ENCODE results near the gene MACROD2.

DNA sequence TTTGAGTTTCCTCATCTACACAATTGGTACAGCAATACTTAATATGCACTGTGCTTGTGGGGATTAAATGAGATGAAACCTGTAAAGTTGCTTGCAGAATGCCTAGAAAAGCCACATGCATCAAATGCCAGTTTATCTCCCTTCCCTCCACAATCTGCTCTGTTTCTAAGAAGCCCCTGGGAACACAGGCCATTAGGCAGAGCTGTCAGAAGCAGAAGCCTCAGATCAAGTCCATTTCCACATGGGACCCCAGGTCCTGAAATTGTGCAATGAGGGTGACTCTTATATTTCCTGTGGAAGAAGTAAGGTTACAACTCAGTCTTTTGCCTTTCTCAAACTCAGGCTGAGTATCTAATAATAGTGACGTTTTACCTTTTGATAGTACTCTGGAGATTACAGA, 1840.5 kb downstream of the MACROD2 start:
- TF ChIP-seq, protein P1, sequence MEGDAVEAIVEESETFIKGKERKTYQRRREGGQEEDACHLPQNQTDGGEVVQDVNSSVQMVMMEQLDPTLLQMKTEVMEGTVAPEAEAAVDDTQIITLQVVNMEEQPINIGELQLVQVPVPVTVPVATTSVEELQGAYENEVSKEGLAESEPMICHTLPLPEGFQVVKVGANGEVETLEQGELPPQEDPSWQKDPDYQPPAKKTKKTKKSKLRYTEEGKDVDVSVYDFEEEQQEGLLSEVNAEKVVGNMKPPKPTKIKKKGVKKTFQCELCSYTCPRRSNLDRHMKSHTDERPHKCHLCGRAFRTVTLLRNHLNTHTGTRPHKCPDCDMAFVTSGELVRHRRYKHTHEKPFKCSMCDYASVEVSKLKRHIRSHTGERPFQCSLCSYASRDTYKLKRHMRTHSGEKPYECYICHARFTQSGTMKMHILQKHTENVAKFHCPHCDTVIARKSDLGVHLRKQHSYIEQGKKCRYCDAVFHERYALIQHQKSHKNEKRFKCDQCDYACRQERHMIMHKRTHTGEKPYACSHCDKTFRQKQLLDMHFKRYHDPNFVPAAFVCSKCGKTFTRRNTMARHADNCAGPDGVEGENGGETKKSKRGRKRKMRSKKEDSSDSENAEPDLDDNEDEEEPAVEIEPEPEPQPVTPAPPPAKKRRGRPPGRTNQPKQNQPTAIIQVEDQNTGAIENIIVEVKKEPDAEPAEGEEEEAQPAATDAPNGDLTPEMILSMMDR (IDR thresholded peaks at IDR 0.05) = no peak
- no peak for TF ChIP-seq POLR2A (IDR thresholded peaks at IDR 0.05)
